Esophagus squamous epithelium (tissue), 5 donors: ENCODE data around the gene KIF13A. TPM values are rescaled to one million over a fixed set of nuclear protein-coding genes. Genes with fewer than 3 reads are reported as not detected.
A peak's percentile ranks its signal among the peaks of the same experiment; 100 is the strongest.
"Not testable (repeated sequence)": the region's sequence is repeated elsewhere in the genome, so short reads cannot be mapped to it uniquely, and the experiment has no call there.

ENCODE experiments used
- DNase-seq: peaks from one replicate; lab custom pipeline; 2025; lab: John Stamatoyannopoulos, UW
- H3K27ac ChIP-seq, 4 donors: fragments of 200-600 bp; sonication (generic); one replicate each; pipeline ENCODE4 v1.5.1; 2016 to 2019; ENCODE audit warnings: mild to moderate bottlenecking in 1 of 4
- H3K27me3 ChIP-seq, 4 donors: fragments of 200-600 bp; sonication (generic); 1 replicate in 3 of 4; 2 replicates in 1 of 4; pipeline versions ENCODE4 v1.5.1 to v1.6.0; 2017 to 2021; ENCODE audit warnings: antibody characterized with exemption in 1 of 4
- H3K36me3 ChIP-seq, 3 donors: fragments of 200-600 bp; sonication (generic); one replicate each; pipeline ENCODE4 v1.5.1; 2016 to 2019
- H3K4me1 ChIP-seq, 3 donors: fragments of 200-600 bp; sonication (generic); one replicate each; pipeline ENCODE4 v1.5.1; 2017 to 2019
- H3K4me3 ChIP-seq, 4 donors: fragments of 200-600 bp; sonication (generic); 1 replicate in 3 of 4; 2 replicates in 1 of 4; pipeline ENCODE4 v1.5.1; 2016 to 2019; ENCODE audit warnings: mild to moderate bottlenecking in 2 of 4, moderate library complexity in 1 of 4
- H3K9me3 ChIP-seq, 3 donors: fragments of 200-600 bp; sonication (generic); one replicate each; pipeline ENCODE4 v1.5.1; 2016 to 2019
- CTCF ChIP-seq, 6 experiments: fragments of 450-650 bp in 4 of 6; fragments of 200-600 bp in 2 of 6; sonication (generic) in 2 of 6; IDR thresholded peaks; one replicate each; pipeline ENCODE4 v1.5.1; 2016 to 2019; ENCODE audit warnings: antibody characterized with exemption in 6 of 6, mild to moderate bottlenecking in 4 of 6, moderate library complexity in 4 of 6
- POLR2A ChIP-seq, 4 donors: fragments of 450-650 bp; IDR thresholded peaks; one replicate each; pipeline ENCODE4 v1.6.1; 2017; ENCODE audit warnings: antibody characterized with exemption in 4 of 4, mild to moderate bottlenecking in 4 of 4, moderate library complexity in 3 of 4
- WGBS, 2 donors: methylation state at CpG; one replicate each; pipeline ENCODE4 v1.1.5; 2018; 5-methylcytosine and 5-hydroxymethylcytosine counted together
- intact Hi-C: fragments of 100-400 bp; cut with DNase I; formaldehyde crosslinking; loops from one replicate; pipeline ENCODE4 v1.15.0; 2022
- total RNA-seq, 4 donors: library from RNA; depleted of rRNA; stranded (reverse); fragments of >200 nt; gene quantifications; one replicate each; pipeline ENCODE4 v1.1.0, GENCODE V29; 2016
- donor health status: DM: yes; HTN: yes; CAD: no.

Gene KIF13A
- total RNA-seq, 4 donors from 2014 or later: 18.7 to 34.5 (median 25.0) TPM

DNA sequence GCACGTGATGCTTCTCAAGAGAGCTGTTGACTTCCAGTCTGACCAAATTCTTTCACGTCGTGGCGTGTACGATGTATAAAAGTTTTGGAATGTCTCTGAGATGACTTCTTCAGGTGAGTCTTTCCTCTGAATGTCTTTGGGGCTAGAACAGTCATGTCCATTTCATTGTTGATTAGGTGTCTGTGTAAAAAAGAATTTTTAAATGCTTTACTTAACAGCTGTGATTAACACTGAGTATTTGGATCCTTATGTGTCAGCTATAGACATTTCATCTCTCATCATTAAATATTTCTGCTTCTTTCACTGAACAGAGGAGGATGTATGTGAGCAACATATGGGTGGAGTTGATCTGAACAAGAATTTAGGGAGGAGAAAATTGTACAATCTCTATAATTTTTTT is 29.3 kb upstream of the KIF13A start:
- TF ChIP-seq POLR2A (IDR thresholded peaks at IDR 0.05) (no peak), CTCF (IDR thresholded peaks at IDR 0.05) (no peak)
- Histone ChIP-seq H3K27me3 (no peaks in the 10 kb centered on the region), H3K4me3 (no peak overlapping the region), H3K9me3 (no peaks in the 10 kb centered on the region), H3K36me3 (no peaks in the 10 kb centered on the region), H3K27ac (peak overlapping the region in 3 of 4 donors; percentile 24 to 63 (median 47)), H3K4me1 (peaks cover 0 to 19% (median 0%) of the 10 kb centered on the region in 3 donors)
- intact Hi-C loops: no loop called here
- 47 to 51% methylated on average over 5 of the region's 5 CpGs for whole genome bisulfite sequencing, 2 donors
- DNase-seq: no peak

DNA sequence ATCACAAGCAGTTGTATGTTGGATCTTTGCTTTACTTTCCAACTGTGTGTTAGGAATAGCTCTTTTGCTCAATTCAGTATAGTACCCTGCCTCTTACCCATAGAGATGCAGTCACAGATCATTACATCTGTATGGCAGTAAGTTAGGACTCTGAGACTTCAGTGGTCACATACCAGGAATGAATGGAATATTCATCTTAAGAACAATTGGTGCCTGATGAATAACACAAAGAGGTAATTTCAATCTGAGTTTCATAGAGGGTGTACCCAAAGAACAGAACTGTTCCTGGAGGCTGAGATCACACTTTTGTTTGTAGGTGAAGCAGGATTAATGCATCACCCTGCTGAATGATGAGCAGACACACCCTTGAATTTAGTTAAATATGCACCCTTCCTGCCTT is 28.7 kb upstream of the KIF13A start:
- peak overlapping the region in 2 of 4 donors; percentile 20 to 63 for H3K27ac ChIP-seq

DNA sequence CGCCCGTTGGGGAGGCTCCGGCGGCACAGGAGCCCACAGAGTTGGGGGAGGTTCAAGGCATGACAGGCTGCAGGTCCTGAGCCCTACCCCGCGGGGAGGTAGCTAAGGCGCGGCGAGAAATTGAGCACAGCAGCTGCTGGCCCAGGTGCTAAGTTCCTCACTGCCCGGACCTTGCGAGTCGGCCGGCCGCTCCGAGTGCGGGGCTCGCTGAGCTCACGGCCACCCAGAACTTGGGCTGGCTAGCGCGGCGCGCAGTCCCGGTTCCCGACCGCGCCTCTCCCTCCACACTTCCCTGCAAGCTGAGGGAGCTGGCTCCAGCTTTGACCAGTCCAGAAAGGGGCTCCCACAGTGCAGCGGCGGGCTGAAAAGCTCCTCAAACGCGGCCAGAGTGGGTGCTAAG is 23.9 kb upstream of the KIF13A start:
- Histone ChIP-seq H3K9me3 (no peaks in the 10 kb centered on the region), H3K27ac (no peak overlapping the region), H3K4me3 (no peak overlapping the region), H3K36me3 (no peaks in the 10 kb centered on the region), H3K4me1 (peaks cover 0 to 7% (median 0%) of the 10 kb centered on the region in 3 donors), H3K27me3 (no peaks in the 10 kb centered on the region)
- DNase-seq: no peak
- 90% methylated on average over 2 of the region's 30 CpGs; no CpG with 5 or more reads in 1 of the 2 donors for WGBS, 2 donors
- TF ChIP-seq POLR2A (IDR thresholded peaks at IDR 0.05) (no peak), CTCF (IDR thresholded peaks at IDR 0.05) (no peak)
- intact Hi-C loops: no loop called here

More for the DNA sequence above, 28.7 kb upstream of the KIF13A start:
- TF ChIP-seq CTCF (IDR thresholded peaks at IDR 0.05): no peak
- Histone ChIP-seq H3K4me1 (peaks cover 0 to 19% (median 0%) of the 10 kb centered on the region in 3 donors), H3K9me3 (no peaks in the 10 kb centered on the region), H3K27me3 (no peaks in the 10 kb centered on the region), H3K4me3 (no peak overlapping the region), H3K36me3 (no peaks in the 10 kb centered on the region)
- intact Hi-C loops: no loop called here
- DNase-seq: no peak

DNA sequence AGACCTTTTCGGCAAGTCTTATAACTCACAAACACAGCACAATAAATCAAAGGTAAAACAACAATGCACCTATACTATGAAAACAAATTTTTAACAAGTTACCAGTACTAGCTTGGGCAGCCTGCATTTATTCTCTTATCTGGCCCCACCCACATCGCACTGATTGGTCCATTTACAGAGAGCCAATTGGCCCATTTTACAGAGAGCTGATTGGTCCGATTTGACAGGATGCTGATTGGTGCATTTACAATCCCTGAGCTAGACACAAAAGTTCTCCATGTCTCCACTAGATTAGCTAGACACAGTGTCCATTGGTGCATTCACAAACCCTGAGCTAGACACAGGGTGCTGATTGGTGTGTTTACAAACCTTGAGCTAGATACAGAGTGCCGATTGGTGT is 23.1 kb upstream of the KIF13A start:
- intact Hi-C loops, H3K9me3 ChIP-seq, H3K36me3 ChIP-seq, H3K4me3 ChIP-seq, DNase-seq, H3K27ac ChIP-seq, H3K4me1 ChIP-seq, H3K27me3 ChIP-seq: not testable (repeated sequence)
- 91 to 96% methylated on average over 4 of the region's 4 CpGs for WGBS, 2 donors

DNA sequence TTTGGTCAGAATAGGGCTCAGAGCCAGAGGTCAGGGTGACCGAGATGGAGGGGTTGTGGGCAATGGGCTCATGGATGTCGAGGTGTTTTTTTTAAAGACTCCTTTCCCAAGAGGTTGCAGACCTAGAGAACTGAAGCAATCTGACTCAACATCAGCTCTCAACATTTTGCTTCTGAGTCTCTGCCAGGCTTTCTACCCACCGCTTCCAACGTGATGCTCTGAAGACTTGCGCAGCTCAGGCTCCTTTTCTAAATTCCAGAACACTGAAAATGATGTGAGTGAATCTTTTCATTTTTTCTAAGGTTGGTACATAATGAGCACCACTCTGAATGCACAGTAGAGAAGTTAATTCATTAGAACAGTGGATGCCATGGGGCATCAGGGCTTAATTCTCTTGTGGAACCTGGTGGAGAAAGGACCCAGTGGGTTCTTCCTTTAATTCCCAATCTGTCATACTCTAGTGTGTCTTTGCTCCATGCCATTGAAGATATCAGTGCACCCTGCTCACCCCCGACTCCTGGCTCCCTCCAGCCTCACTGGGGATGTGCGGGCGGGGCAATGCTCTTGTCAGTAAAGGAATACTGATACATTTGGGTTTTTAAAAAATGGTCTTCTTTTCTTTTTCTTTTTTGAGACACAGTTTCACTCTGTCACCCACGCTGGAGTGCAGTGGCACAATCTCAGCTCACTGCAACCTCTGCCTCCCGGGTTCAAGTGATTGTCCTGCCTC is 17.0 kb upstream of the KIF13A start:
- Histone ChIP-seq H3K9me3 (no peaks in the 10 kb centered on the region), H3K36me3 (no peaks in the 10 kb centered on the region), H3K27me3 (no peaks in the 10 kb centered on the region), H3K27ac (no peak overlapping the region), H3K4me3 (no peak overlapping the region), H3K4me1 (no peaks in the 10 kb centered on the region)
- intact Hi-C loops: no loop called here
- 90 to 92% methylated on average over 10 of the region's 10 CpGs for WGBS, 2 donors
- no peak for TF ChIP-seq CTCF (IDR thresholded peaks at IDR 0.05)
- no peak for DNase-seq
